D721Med (cell line): ENCODE measurements around the gene MCF2L.

Experiments used
- DNase-seq: peaks from one replicate; pipeline ENCODE4 v3.0.0; 2011; ENCODE audit warnings: low spot score; ENCODE audit not compliant: insufficient read length
- FAIRE-seq: peaks from 2 replicates; lab custom pipeline; 2011; peaks lifted over from hg19 to GRCh38; lab: Jason Lieb, UNC
- TF ChIP-seq, protein P1 (sequence below): IDR thresholded peaks from 2 replicates; pipeline ENCODE4 v1.5.1; 2012; ENCODE audit warnings: mild to moderate bottlenecking, control low read depth; ENCODE audit not compliant: insufficient read depth; ENCODE audit errors: missing control alignments

The MCF2L gene

DNA sequence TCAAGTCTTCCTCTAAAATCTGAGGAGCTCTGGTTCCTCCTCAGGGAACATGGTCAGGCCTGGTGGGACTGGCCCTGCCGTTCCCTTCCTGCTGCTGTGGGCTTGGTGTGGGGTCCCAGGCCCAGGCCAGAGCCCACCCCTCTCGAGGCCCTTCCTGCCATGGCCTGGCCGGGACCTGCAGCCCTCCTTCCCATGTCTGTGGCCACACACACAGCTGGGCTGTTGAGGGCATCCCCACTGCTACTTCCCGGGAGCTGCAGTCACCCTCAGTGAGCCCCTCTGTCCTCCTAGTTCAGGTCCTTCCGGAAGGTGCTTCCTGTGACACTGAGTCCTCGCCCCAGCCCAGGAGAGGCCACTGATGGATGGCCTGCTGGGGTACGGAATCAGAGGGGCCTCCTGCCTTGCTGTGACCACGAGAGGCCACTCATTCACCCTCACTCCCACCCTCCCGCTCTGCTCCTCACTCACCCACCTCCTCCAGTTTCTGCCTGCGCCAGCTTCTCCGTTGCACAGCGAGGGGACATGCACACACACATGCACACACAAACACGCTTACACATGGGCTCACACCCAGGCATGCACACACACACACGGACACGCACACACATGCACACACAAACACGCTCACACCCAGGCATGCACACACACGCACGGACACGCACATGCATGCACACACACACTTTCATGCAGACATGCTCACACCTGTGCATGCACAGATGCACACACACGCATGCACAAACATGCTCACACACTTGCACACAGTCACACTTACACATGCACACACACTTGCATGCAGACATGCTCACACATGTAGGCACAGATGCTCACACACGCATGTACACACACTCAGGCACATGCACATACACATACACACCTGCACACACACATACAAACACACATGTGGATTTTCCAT is 7.3 kb upstream of the MCF2L start:
- no peak for DNase-seq

DNA sequence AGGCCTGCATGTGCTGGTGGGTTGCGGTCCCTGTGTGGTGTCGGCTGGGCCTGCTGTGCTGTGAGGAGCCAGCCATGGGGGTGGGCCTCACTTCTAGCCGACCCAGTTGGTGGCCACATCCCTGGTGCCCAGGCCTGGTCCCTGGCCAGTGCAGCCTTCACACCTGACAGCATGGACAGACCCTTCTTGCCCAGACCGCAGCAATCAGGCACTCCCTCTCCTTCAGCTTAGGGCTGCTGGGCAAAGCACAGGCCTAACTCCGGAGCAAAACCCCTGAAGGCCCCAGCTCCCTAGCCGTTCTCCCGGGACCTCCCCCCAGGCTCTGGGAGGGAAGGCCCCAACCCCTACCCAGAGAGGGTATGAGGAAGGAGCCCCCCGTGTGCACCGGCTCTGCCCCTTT is 6.6 kb upstream of the MCF2L start:
- TF ChIP-seq, protein P1, sequence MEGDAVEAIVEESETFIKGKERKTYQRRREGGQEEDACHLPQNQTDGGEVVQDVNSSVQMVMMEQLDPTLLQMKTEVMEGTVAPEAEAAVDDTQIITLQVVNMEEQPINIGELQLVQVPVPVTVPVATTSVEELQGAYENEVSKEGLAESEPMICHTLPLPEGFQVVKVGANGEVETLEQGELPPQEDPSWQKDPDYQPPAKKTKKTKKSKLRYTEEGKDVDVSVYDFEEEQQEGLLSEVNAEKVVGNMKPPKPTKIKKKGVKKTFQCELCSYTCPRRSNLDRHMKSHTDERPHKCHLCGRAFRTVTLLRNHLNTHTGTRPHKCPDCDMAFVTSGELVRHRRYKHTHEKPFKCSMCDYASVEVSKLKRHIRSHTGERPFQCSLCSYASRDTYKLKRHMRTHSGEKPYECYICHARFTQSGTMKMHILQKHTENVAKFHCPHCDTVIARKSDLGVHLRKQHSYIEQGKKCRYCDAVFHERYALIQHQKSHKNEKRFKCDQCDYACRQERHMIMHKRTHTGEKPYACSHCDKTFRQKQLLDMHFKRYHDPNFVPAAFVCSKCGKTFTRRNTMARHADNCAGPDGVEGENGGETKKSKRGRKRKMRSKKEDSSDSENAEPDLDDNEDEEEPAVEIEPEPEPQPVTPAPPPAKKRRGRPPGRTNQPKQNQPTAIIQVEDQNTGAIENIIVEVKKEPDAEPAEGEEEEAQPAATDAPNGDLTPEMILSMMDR: no peak
- no peak for FAIRE-seq

More for the DNA sequence above, 7.3 kb upstream of the MCF2L start:
- TF ChIP-seq, protein P1: no peak
- FAIRE-seq: no peak

DNA sequence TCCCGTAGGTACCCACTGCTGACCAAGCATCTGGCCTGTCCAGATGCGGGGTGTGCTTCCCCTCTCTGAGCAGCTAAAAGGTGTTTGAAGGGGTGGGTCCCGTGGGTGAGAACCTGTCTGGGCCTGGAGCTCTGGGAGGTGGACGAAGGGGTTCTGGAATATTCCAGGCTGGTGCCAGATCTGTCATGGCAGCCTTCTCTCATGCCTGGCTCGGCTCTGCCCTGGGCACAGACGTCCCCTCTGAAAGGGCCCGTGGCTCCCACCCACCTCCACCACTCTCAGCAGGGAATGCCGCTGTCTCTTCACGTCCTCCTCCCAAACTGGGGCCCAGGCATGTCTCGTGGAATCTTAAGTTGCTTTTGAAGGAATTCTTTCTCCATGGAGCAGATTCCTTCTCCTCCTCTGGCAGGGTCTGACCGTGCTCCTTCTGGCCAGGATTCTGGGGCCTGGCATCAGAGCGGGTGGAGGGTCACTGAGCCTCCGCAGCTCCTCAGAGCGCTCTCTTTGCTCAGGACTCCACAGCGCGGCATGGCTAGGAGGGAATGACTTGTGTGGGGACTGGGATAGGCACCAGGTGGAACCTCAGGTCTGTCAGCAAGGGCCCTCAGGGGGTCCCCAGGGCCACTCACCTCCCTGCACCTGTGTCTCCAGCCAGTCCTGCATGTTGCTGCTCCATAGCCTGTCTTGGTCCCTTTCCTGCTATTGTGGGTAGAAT is 5.9 kb upstream of the MCF2L start:
- FAIRE-seq: no peak
- DNase-seq: no peak
- TF ChIP-seq, protein P1: no peak

More for the DNA sequence above, 6.6 kb upstream of the MCF2L start:
- DNase-seq: no peak

DNA sequence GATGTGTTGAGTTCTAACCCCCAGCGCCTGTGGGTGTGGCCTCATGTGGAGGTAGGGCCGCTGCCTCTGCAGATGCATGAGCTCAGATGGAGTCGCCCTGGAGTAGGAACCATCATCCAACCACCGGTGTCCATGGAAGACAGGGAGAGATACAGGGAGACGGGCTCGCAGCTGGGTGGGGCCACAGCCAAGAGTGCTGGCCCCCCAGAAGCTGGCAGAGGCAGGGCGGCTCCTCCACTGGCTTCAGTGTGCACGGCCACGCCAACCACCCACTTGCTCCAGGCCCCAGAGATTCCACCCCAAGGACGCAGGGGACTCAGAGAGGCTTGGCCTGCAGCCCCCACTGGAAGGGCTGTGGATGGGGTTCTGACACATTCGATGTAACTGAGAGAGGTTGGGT is 5.4 kb upstream of the MCF2L start:
- TF ChIP-seq, protein P1: no peak
- FAIRE-seq (no peak), DNase-seq (no peak)

DNA sequence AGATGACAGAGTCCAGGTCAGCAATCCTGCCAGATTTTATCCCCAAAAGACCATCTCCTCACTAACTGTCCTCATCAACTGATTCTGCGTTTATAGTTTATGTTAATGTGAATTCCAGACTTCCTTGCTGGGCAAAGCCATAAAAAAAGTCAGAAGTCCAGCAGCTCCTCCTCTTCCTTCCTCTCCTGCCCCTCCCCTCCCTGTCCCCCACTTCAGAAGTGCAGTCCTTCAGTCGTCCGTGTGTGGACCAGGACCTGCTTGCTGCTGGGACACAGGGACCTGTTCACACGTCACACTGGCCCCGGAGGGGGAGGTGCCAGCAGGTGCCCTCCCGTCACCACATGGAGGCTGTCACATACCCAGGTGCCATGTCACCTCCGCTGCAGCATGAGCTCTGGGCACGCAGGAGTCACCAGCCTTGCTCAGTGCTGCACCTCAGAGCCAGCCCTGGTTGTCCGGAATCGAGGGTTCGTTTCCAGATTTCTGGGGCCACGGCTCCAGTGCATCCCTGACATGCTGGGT is 4.0 kb upstream of the MCF2L start:
- DNase-seq (no peak), FAIRE-seq (no peak)
- TF ChIP-seq, protein P1: no peak

DNA sequence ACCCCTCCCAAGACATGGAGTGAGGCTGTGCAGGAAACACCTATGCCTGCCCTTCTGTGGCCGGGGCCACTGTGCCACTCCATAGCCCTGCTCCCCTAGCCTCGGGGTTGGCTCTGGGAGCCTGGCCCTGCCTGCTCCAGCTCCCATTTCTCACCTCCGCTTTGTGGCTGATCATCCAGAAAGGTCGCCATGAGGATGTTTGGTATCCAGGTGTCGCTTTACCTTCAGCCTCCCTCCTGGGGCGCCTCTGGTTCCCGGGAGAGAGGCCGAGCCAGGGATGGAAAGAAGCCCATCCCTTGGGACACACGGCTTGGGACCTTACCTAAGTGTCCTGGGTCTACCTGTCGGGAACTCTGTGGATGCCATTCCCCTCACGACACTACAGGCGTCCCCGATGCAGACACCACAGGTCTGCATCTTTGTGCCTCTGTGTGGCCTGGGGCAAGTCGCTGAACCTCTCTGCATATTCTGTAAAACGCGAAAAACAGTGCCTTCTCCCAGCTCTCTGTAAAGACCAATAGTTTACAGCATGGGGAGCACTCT is 3.4 kb upstream of the MCF2L start:
- FAIRE-seq (no peak), DNase-seq (no peak)
- TF ChIP-seq, protein P1: no peak
